ENCODE results near the gene PLCL2. TPM values are rescaled to one million over a fixed set of nuclear protein-coding genes. Genes with fewer than 3 reads are reported as not detected.
A peak's percentile ranks its signal among the peaks of the same experiment; 100 is the strongest.

The PLCL2 gene
- polyA plus RNA-seq, 2 of the 4 experiments (the other 2 are of a cell fraction): 2.1 to 3.0 TPM

DNA sequence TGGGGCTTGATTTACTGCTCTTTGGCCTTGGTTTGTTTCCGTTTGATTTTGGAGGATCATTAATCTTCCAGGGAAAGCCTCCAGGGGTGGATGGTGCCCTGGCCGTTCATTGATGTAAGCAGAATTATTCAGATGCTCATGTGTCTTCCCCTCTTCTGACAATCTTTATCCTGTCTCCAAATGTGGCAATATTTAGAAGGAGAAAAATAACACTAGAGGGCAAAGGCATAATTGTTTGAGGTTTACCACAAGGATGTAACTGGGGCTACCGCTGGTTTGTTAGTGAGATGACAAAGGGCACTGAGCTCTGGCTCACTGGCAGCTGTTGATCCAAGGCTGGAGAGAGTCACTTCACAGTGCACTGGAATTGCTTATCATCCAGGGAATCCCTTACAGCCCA lies 18.2 kb upstream of the PLCL2 start:
- TF ChIP-seq POLR2AphosphoS2 (conservative IDR thresholded peaks at IDR 0.05; ENCODE audit: low read length) (no peak), HOXB5 (CRISPR knock-in tag; IDR thresholded peaks at IDR 0.05) (no peak), CBX2 (IDR thresholded peaks at IDR 0.05; ENCODE audit: borderline replicate concordance, low read depth) (no peak), KDM1A (IDR thresholded peaks at IDR 0.05; ENCODE audit: low read depth) (no peak), HOXA7 (CRISPR knock-in tag; IDR thresholded peaks at IDR 0.05) (no peak), FOSL2 (IDR thresholded peaks at IDR 0.05) (no peak), FOSL2 (CRISPR knock-in tag; IDR thresholded peaks at IDR 0.05) (no peak), TP53 (CRISPR knock-in tag; IDR thresholded peaks at IDR 0.05) (no peak), RNF2 (IDR thresholded peaks at IDR 0.05; ENCODE audit: borderline replicate concordance, low read depth) (no peak), NR3C1 (IDR thresholded peaks at IDR 0.05) (no peak), HEYL (CRISPR knock-in tag; IDR thresholded peaks at IDR 0.05) (no peak)
- TF ChIP-seq, protein P1, sequence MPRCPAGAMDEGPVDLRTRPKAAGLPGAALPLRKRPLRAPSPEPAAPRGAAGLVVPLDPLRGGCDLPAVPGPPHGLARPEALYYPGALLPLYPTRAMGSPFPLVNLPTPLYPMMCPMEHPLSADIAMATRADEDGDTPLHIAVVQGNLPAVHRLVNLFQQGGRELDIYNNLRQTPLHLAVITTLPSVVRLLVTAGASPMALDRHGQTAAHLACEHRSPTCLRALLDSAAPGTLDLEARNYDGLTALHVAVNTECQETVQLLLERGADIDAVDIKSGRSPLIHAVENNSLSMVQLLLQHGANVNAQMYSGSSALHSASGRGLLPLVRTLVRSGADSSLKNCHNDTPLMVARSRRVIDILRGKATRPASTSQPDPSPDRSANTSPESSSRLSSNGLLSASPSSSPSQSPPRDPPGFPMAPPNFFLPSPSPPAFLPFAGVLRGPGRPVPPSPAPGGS (IDR thresholded peaks at IDR 0.05): no peak
- TF ChIP-seq, protein P2, sequence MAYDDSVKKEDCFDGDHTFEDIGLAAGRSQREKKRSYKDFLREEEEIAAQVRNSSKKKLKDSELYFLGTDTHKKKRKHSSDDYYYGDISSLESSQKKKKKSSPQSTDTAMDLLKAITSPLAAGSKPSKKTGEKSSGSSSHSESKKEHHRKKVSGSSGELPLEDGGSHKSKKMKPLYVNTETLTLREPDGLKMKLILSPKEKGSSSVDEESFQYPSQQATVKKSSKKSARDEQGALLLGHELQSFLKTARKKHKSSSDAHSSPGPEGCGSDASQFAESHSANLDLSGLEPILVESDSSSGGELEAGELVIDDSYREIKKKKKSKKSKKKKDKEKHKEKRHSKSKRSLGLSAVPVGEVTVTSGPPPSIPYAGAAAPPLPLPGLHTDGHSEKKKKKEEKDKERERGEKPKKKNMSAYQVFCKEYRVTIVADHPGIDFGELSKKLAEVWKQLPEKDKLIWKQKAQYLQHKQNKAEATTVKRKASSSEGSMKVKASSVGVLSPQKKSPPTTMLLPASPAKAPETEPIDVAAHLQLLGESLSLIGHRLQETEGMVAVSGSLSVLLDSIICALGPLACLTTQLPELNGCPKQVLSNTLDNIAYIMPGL (CRISPR knock-in tag; IDR thresholded peaks at IDR 0.05; ENCODE audit: borderline replicate concordance): no peak
- TF ChIP-seq, protein P3, sequence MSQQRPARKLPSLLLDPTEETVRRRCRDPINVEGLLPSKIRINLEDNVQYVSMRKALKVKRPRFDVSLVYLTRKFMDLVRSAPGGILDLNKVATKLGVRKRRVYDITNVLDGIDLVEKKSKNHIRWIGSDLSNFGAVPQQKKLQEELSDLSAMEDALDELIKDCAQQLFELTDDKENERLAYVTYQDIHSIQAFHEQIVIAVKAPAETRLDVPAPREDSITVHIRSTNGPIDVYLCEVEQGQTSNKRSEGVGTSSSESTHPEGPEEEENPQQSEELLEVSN (IDR thresholded peaks at IDR 0.05; ENCODE audit: borderline replicate concordance, low read depth): no peak
- TF ChIP-seq, protein P4, sequence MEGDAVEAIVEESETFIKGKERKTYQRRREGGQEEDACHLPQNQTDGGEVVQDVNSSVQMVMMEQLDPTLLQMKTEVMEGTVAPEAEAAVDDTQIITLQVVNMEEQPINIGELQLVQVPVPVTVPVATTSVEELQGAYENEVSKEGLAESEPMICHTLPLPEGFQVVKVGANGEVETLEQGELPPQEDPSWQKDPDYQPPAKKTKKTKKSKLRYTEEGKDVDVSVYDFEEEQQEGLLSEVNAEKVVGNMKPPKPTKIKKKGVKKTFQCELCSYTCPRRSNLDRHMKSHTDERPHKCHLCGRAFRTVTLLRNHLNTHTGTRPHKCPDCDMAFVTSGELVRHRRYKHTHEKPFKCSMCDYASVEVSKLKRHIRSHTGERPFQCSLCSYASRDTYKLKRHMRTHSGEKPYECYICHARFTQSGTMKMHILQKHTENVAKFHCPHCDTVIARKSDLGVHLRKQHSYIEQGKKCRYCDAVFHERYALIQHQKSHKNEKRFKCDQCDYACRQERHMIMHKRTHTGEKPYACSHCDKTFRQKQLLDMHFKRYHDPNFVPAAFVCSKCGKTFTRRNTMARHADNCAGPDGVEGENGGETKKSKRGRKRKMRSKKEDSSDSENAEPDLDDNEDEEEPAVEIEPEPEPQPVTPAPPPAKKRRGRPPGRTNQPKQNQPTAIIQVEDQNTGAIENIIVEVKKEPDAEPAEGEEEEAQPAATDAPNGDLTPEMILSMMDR (IDR thresholded peaks at IDR 0.05): no peak
- Histone ChIP-seq H3K9me3 (no peaks in the 10 kb centered on the region), H3K4me2 (no peak overlapping the region), H3K4me1 (peaks cover 30% of the 10 kb centered on the region), H3K4me3 (no peak overlapping the region), H3K27ac (peak overlapping the region in 1 of 2 experiments; percentile 52; a peak in 1 of 6 replicates)
- FAIRE-seq (no peak), ATAC-seq (peak; percentile 34 to 43; a peak in 1 of 6 replicates), DNase-seq (ENCODE audit: low read depth in 1 of 2, low spot score in 1 of 2) (no peak)
- POLR2A ChIA-PET: no interaction called here
- 29% methylated on average over 3 of the region's 3 CpGs for WGBS (ENCODE audit: missing lambda C conversion rate)
- CTCF ChIA-PET: interaction anchor here (0.9 kb wide), 1 partner anchor 17 kb away, joined by 4 read pairs; no protein-coding TSS in a partner anchor

DNA sequence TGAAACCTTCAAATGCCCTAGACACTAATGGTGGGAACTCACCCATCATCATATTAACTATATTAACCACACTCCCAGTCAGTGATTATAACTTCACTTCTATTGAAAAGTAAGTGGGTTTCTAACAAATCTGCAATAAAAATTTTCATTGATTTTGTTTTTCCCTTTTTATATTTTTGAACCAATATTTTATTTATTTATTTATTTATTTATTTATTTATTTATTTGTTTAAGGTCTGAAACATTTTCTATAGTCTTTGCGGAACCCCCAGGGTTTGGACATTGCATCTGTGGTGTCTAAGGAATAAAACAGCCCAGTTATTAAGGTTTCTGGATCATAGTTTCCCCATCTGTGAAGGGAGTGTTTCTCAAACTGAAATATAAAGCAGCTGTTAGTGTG lies 16.2 kb upstream of the PLCL2 start:
- no peak overlapping the region for H3K4me3 ChIP-seq
- no peak for TF ChIP-seq MYC (IDR thresholded peaks at IDR 0.05; ENCODE audit: borderline replicate concordance, low read length)
- no peak for TF ChIP-seq FOXS1 (CRISPR knock-in tag; IDR thresholded peaks at IDR 0.05)
- no peak for TF ChIP-seq JUNB (IDR thresholded peaks at IDR 0.05)
- no peak for TF ChIP-seq RAD21 (conservative IDR thresholded peaks at IDR 0.05 in 1 of 2, IDR thresholded peaks at IDR 0.05 in 1 of 2)
- no peak for TF ChIP-seq FOSB (CRISPR knock-in tag; IDR thresholded peaks at IDR 0.05)
- TF ChIP-seq CBX2 (IDR thresholded peaks at IDR 0.05; ENCODE audit: borderline replicate concordance, low read depth): no peak
- TF ChIP-seq GATA3 (IDR thresholded peaks at IDR 0.05; ENCODE audit: borderline replicate concordance): no peak
- no peak for TF ChIP-seq TP53 (CRISPR knock-in tag; IDR thresholded peaks at IDR 0.05)
- no peaks in the 10 kb centered on the region for H3K9me3 ChIP-seq
- no peak for ATAC-seq
- H3K27ac ChIP-seq: no peak overlapping the region
- ChIA-PET CTCF (interaction anchor here (2.5 kb wide), 1 partner anchor 16 kb away, joined by 15 read pairs; the partner anchor contains the start of gene PLCL2), POLR2A (no interaction called here)
- H3K4me2 ChIP-seq: no peak overlapping the region
- no peak for DNase-seq (ENCODE audit: low read depth in 1 of 2, low spot score in 1 of 2)
- WGBS (ENCODE audit: missing lambda C conversion rate): 100% methylated on average over 1 of the region's 1 CpG
- no peak for FAIRE-seq
- peaks cover 30% of the 10 kb centered on the region for H3K4me1 ChIP-seq
